H1 (cell line): ENCODE data around the gene DOK3. TPM values are rescaled to one million over a fixed set of nuclear protein-coding genes. Genes with fewer than 3 reads are reported as not detected.

ENCODE experiments used
- CTCF ChIA-PET: fragments of 300-600 bp; sonication (Branson Sonifier 250); formaldehyde crosslinking; loops from one replicate; lab custom pipeline; 2021; ENCODE audit not compliant: partially characterized antibody; lab: Charles Lee
- POLR2A ChIA-PET: fragments of 300-600 bp; sonication (Branson Sonifier 250); formaldehyde crosslinking; loops from one replicate; lab custom pipeline; 2021; ENCODE audit warnings: inconsistent platforms; ENCODE audit not compliant: partially characterized antibody; lab: Charles Lee
- DNase-seq, 2 experiments: peaks; one replicate each; pipeline versions ENCODE4 v3.0.0 to v3.0.0-alpha.2; 2010 to 2022; ENCODE audit warnings: low spot score in 2 of 2, low read depth in 1 of 2, mixed read lengths in 1 of 2
- FAIRE-seq: peaks from 2 replicates; lab custom pipeline; 2011; peaks lifted over from hg19 to GRCh38; lab: Jason Lieb, UNC
- H2AFZ ChIP-seq: 2 replicates; pipeline ENCODE4 v1.8.1; 2012; ENCODE audit warnings: low read length, inconsistent platforms
- H2AK5ac ChIP-seq: 2 replicates; pipeline ENCODE4 v1.6.1; 2013; ENCODE audit warnings: low read depth, low read length
- H2BK120ac ChIP-seq: replicated peaks from 2 replicates; pipeline ENCODE3; 2013; ENCODE audit warnings: low read depth, low read length, inconsistent platforms
- H2BK12ac ChIP-seq: 2 replicates; pipeline ENCODE4 v1.6.1; 2013; ENCODE audit warnings: low read depth, low read length
- H2BK15ac ChIP-seq: 2 replicates; pipeline ENCODE4 v1.6.1; 2013; ENCODE audit warnings: low read length
- H2BK20ac ChIP-seq: 2 replicates; pipeline ENCODE4 v1.6.1; 2013; ENCODE audit warnings: low read length
- H2BK5ac ChIP-seq: 2 replicates; pipeline ENCODE4 v1.6.1; 2013; ENCODE audit warnings: low read depth, low read length
- H3K14ac ChIP-seq: 2 replicates; pipeline ENCODE4 v1.6.1; 2013; ENCODE audit warnings: inconsistent platforms; ENCODE audit not compliant: insufficient read length
- H3K18ac ChIP-seq: 2 replicates; pipeline ENCODE4 v1.6.1; 2013; ENCODE audit warnings: low read length; ENCODE audit errors: extremely low read depth
- H3K23ac ChIP-seq: 2 replicates; pipeline ENCODE4 v1.6.1; 2013; ENCODE audit warnings: inconsistent platforms; ENCODE audit not compliant: insufficient read length
- H3K23me2 ChIP-seq: 2 replicates; pipeline ENCODE4 v1.6.1; 2013; ENCODE audit warnings: low read depth, low read length
- H3K27ac ChIP-seq: 2 replicates; pipeline ENCODE4 v1.6.1; 2011; ENCODE audit warnings: low read depth, low read length, inconsistent platforms
- H3K27me3 ChIP-seq, 4 experiments: replicated peaks in 1 of 4; 1 replicate in 1 of 4; 2 replicates in 3 of 4; pipeline versions ENCODE4 v1.6.1 to v1.8.1; 2011 to 2013; ENCODE audit warnings: low read length in 3 of 4, mild to moderate bottlenecking in 3 of 4, inconsistent platforms in 2 of 4, mixed read lengths in 2 of 4, moderate library complexity in 1 of 4; ENCODE audit not compliant: control insufficient read depth in 3 of 4, insufficient read depth in 3 of 4; ENCODE audit errors: extremely low read depth in 1 of 4
- H3K36me3 ChIP-seq, 4 experiments: 2 replicates each; pipeline versions ENCODE4 v1.6.1 to v1.8.1; 2011 to 2013; ENCODE audit warnings: mild to moderate bottlenecking in 4 of 4, low read length in 3 of 4, moderate library complexity in 2 of 4, control low read depth in 1 of 4, inconsistent platforms in 1 of 4; ENCODE audit not compliant: insufficient read depth in 4 of 4, control insufficient read depth in 2 of 4
- H3K4ac ChIP-seq: replicated peaks from 2 replicates; pipeline ENCODE3; 2013; ENCODE audit warnings: low read length, low read depth, mixed read lengths, inconsistent platforms; ENCODE audit not compliant: insufficient read length
- H3K4me1 ChIP-seq, 4 experiments: replicated peaks in 1 of 4; 1 replicate in 1 of 4; 2 replicates in 3 of 4; pipeline versions ENCODE4 v1.6.1 to v1.8.1; 2011 to 2013; ENCODE audit warnings: low read length in 3 of 4, inconsistent platforms in 2 of 4, mixed read lengths in 1 of 4; ENCODE audit not compliant: insufficient read depth in 4 of 4, control insufficient read depth in 3 of 4
- H3K4me2 ChIP-seq, 2 experiments: 2 replicates each; pipeline versions ENCODE4 v1.6.1 to v1.8.1; 2011 to 2013; ENCODE audit warnings: low read depth in 2 of 2, low read length in 2 of 2, control low read depth in 1 of 2, inconsistent platforms in 1 of 2, mild to moderate bottlenecking in 1 of 2; ENCODE audit not compliant: insufficient read depth in 1 of 2
- H3K4me3 ChIP-seq, 4 experiments: fragments of 200-600, 300-600 bp in 1 of 4; sonication (generic), shearing (Covaris generic), sonication (Bioruptor Twin) in 1 of 4; 2 replicates each; pipeline versions ENCODE4 v1.5.1 to v1.8.1; 2011 to 2016; ENCODE audit warnings: low read length in 4 of 4, low read depth in 3 of 4, control low read depth in 2 of 4, inconsistent platforms in 2 of 4, mild to moderate bottlenecking in 2 of 4, mixed read lengths in 1 of 4, moderate library complexity in 1 of 4; ENCODE audit not compliant: insufficient read depth in 2 of 4; ENCODE audit errors: extremely low read depth in 1 of 4
- H3K56ac ChIP-seq: replicated peaks from 2 replicates; pipeline ENCODE3; 2013; ENCODE audit warnings: low read depth, mild to moderate bottlenecking, mixed read lengths, low read length, inconsistent platforms; ENCODE audit not compliant: insufficient read length
- H3K79me1 ChIP-seq: 2 replicates; pipeline ENCODE4 v1.6.1; 2013; ENCODE audit warnings: low read depth, low read length, control low read depth
- H3K79me2 ChIP-seq, 2 experiments: 2 replicates each; pipeline versions ENCODE4 v1.6.1 to v1.8.1; 2012 to 2013; ENCODE audit warnings: low read length in 2 of 2, mild to moderate bottlenecking in 2 of 2, inconsistent platforms in 1 of 2; ENCODE audit not compliant: insufficient read depth in 2 of 2, control insufficient read depth in 1 of 2
- H3K9ac ChIP-seq, 4 experiments: replicated peaks in 1 of 4; 1 replicate in 1 of 4; 2 replicates in 3 of 4; pipeline versions ENCODE4 v1.6.1 to v1.8.1; 2011 to 2013; ENCODE audit warnings: low read depth in 3 of 4, low read length in 3 of 4, control low read depth in 2 of 4, mild to moderate bottlenecking in 2 of 4, moderate library complexity in 2 of 4, inconsistent platforms in 1 of 4; ENCODE audit errors: extremely low read depth in 1 of 4
- H3K9me3 ChIP-seq, 2 experiments: 2 replicates each; pipeline versions ENCODE4 v1.6.1 to v1.8.1; 2012 to 2013; ENCODE audit warnings: mild to moderate bottlenecking in 2 of 2, moderate library complexity in 2 of 2, control low read depth in 1 of 2, inconsistent platforms in 1 of 2, low read depth in 1 of 2, low read length in 1 of 2, mixed read lengths in 1 of 2; ENCODE audit not compliant: insufficient read depth in 2 of 2
- H4K20me1 ChIP-seq, 2 experiments: replicated peaks in 1 of 2; 2 replicates each; pipeline versions ENCODE3 to v1.8.1; 2011 to 2013; ENCODE audit warnings: inconsistent platforms in 2 of 2, low read length in 2 of 2, mild to moderate bottlenecking in 1 of 2; ENCODE audit not compliant: insufficient read depth in 2 of 2, control insufficient read depth in 1 of 2
- H4K5ac ChIP-seq: 2 replicates; pipeline ENCODE4 v1.6.1; 2013; ENCODE audit warnings: low read length, low read depth, mixed read lengths, inconsistent platforms; ENCODE audit not compliant: insufficient read length
- H4K8ac ChIP-seq: 2 replicates; pipeline ENCODE4 v1.8.0; 2013; ENCODE audit warnings: mild to moderate bottlenecking, moderate library complexity, low read length, inconsistent platforms; ENCODE audit not compliant: insufficient read depth; ENCODE audit errors: extremely low read depth
- H4K91ac ChIP-seq: replicated peaks from 2 replicates; pipeline ENCODE3; 2013; ENCODE audit warnings: low read length, mixed read lengths, inconsistent platforms; ENCODE audit not compliant: insufficient read length
- NANOG ChIP-seq: IDR thresholded peaks from 2 replicates; pipeline ENCODE4 v1.6.1; 2011; ENCODE audit warnings: low read length, low read depth, mild to moderate bottlenecking, inconsistent platforms; ENCODE audit not compliant: insufficient read depth, poor library complexity, severe bottlenecking
- POLR2AphosphoS5 ChIP-seq: IDR thresholded peaks from 2 replicates; pipeline ENCODE4 v1.6.1; 2011; ENCODE audit warnings: low read depth, low read length
- WGBS, 2 experiments: shearing (Covaris generic) in 1 of 2; methylation state at CpG; one replicate each; pipeline versions ENCODE4 v1.1.6 to v1.1.7; 2013 to 2015; ENCODE audit warnings: low lambda C conversion rate in 2 of 2, mixed read lengths in 2 of 2, inconsistent platforms in 1 of 2, low coverage in 1 of 2, missing lambda C conversion rate in 1 of 2; ENCODE audit not compliant: insufficient replicate concordance in 2 of 2, insufficient coverage in 1 of 2, insufficient read length in 1 of 2; ENCODE audit errors: extremely low coverage in 1 of 2, missing lambda C conversion rate in 1 of 2; 5-methylcytosine and 5-hydroxymethylcytosine counted together
- polyA plus RNA-seq, 7 experiments: library from polyadenylated mRNA; depleted of rRNA in 3 of 7; stranded (reverse) in 5 of 7; unstranded in 2 of 7; fragments of >200 nt in 5 of 7; fragments of 200-250 nt in 2 of 7; gene quantifications; 1 replicate in 5 of 7; 2 replicates in 1 of 7; 4 replicates in 1 of 7; pipeline versions ENCODE4 v1.2.1 to v1.2.3, GENCODE V29; 2011 to 2013; ENCODE audit warnings: missing spikeins in 2 of 7, mixed read lengths in 2 of 7
- total RNA-seq: library from RNA; stranded (reverse); fragmentation: NEBNext Ultra II Directional; extraction: Animal tissue kit (Norgen Biotek cat#: 25700); gene quantifications from 2 replicates; pipeline ENCODE4 v1.2.1, GENCODE V29; 2021
- TF ChIP-seq, protein P1 (sequence below): IDR thresholded peaks from 2 replicates; pipeline ENCODE4 v1.6.1; 2012; ENCODE audit warnings: inconsistent platforms

Gene DOK3
- total and polyA plus RNA-seq, 2 of the 8 experiments (the other 6 are each of a cell fraction or from before 2014, with no cell fraction given), result 4.2 to 6.4 TPM

- H4K20me1 ChIP-seq, result peaks cover 32 to 34% of the 10 kb centered on the region in 2 experiments
Measured at GRCh38 chr5:177471610-177472356, 37.8 kb downstream of the DOK3 start.

More at GRCh38 chr5:177471610-177472356, 37.8 kb downstream of the DOK3 start:
- FAIRE-seq (no peak), DNase-seq (no peak)
- H3K4ac ChIP-seq, result no peak overlapping the region
- H4K91ac ChIP-seq, result no peak overlapping the region
- H3K9me3 ChIP-seq, result no peaks in the 10 kb centered on the region; a peak in 1 of 4 replicates
- CTCF ChIA-PET, result interaction anchor here (0.5 to 7.9 kb wide), 8 partner anchors 9 to 81 kb away, joined by 3 to 64 read pairs (median 9); no protein-coding TSS in a partner anchor
- H3K23me2 ChIP-seq, result peaks cover 3% of the 10 kb centered on the region
- H2BK20ac ChIP-seq, result no peak overlapping the region
- H3K14ac ChIP-seq, result no peak overlapping the region
- H3K4me2 ChIP-seq, result peak overlapping the region; percentile 76 to 78
- no peak overlapping the region for H2BK120ac ChIP-seq
- WGBS, 2 experiments, result 76% methylated on average over 14 of the region's 14 CpGs; no CpG with 5 or more reads in 1 of the 2 experiments
- H2BK15ac ChIP-seq, result no peak overlapping the region
- no peak overlapping the region for H2AK5ac ChIP-seq
- H3K4me1 ChIP-seq, result peaks cover 11 to 45% (median 39%) of the 10 kb centered on the region in 4 experiments
- H2BK12ac ChIP-seq, result no peak overlapping the region
- TF ChIP-seq, protein P1, sequence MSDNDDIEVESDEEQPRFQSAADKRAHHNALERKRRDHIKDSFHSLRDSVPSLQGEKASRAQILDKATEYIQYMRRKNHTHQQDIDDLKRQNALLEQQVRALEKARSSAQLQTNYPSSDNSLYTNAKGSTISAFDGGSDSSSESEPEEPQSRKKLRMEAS, result 0 out of 2 replicates have a peak, but pooled peaks have one; percentile 6
- TF ChIP-seq NANOG, result no peak
- TF ChIP-seq POLR2AphosphoS5, result peak; percentile 30; the same call in 1 of the 2 replicates
- no peak overlapping the region for H3K23ac ChIP-seq
- no peak overlapping the region for H4K8ac ChIP-seq
- peaks cover 18 to 43% (median 26%) of the 10 kb centered on the region in 4 experiments for H3K36me3 ChIP-seq
- H3K56ac ChIP-seq, result no peak overlapping the region
- H3K18ac ChIP-seq, result peak overlapping the region; percentile 20; the same call in 1 of the 2 replicates
- peak overlapping the region; percentile 97 for H2BK5ac ChIP-seq
- peaks cover 24% of the 10 kb centered on the region for H3K79me1 ChIP-seq
- POLR2A ChIA-PET, result interaction anchor here (0.8 to 67.5 kb wide), 10 partner anchors 3 to 161 kb away, joined by 3 to 3349 read pairs (median 5); partner anchors contain the start of genes DBN1, DDX41, DOK3 and MXD3
- H3K4me3 ChIP-seq, result peak overlapping the region; percentile 78 to 96 (median 88)
- peak overlapping the region in 2 of 4 experiments; percentile 89 to 91; a peak in 5 of 7 replicates for H3K9ac ChIP-seq
- no peak overlapping the region for H2AFZ ChIP-seq
- no peaks in the 10 kb centered on the region for H3K27me3 ChIP-seq
- no peak overlapping the region for H4K5ac ChIP-seq
- H3K27ac ChIP-seq, result no peak overlapping the region
- peaks cover 14 to 47% of the 10 kb centered on the region in 2 experiments for H3K79me2 ChIP-seq
